MM.1S (cell line): ENCODE measurements around the gene GPRASP2.
A peak's percentile ranks its signal among the peaks of the same experiment; 100 is the strongest.

Experiments used
- DNase-seq: peaks from one replicate; pipeline ENCODE4 v3.0.0-alpha.2; 2015
- H2AFZ ChIP-seq: fragments of 300-600 bp; sonication (generic); 2 replicates; pipeline ENCODE4 v1.6.0; 2016; ENCODE audit warnings: antibody characterized with exemption, low read length
- H3F3A ChIP-seq: fragments of 300-600 bp; sonication (generic); 2 replicates; pipeline ENCODE4 v1.6.1; 2016; ENCODE audit warnings: mild to moderate bottlenecking, antibody characterized with exemption, low read length, moderate library complexity, mixed read lengths; ENCODE audit not compliant: insufficient read depth
- H3K27ac ChIP-seq: fragments of 300-600 bp; sonication (generic); 2 replicates; pipeline ENCODE4 v1.5.1; 2016; ENCODE audit warnings: mild to moderate bottlenecking, low read length
- H3K27me3 ChIP-seq: fragments of 300-600 bp; sonication (generic); replicated peaks from 2 replicates; pipeline ENCODE4 v1.6.0; 2016; ENCODE audit warnings: low read length; ENCODE audit not compliant: insufficient read depth
- H3K36me3 ChIP-seq: fragments of 300-600 bp; sonication (generic); replicated peaks from 2 replicates; pipeline ENCODE4 v1.6.1; 2016; ENCODE audit warnings: mild to moderate bottlenecking, low read length, mixed read lengths; ENCODE audit not compliant: insufficient read depth
- H3K4me1 ChIP-seq: fragments of 300-600 bp; sonication (generic); 2 replicates; pipeline ENCODE4 v1.6.1; 2016; ENCODE audit warnings: low read length, mixed read lengths
- H3K4me2 ChIP-seq: fragments of 300-600 bp; sonication (generic); 2 replicates; pipeline ENCODE4 v1.6.0; 2016; ENCODE audit warnings: low read depth, low read length
- H3K4me3 ChIP-seq: fragments of 300-600 bp; sonication (generic); 2 replicates; pipeline ENCODE4 v1.5.1; 2016; ENCODE audit warnings: low read length, mixed read lengths
- H3K79me2 ChIP-seq: fragments of 300-600 bp; sonication (generic); 2 replicates; pipeline ENCODE4 v1.6.1; 2016; ENCODE audit warnings: mixed run types, low read length, mixed read lengths
- H3K9ac ChIP-seq: fragments of 300-600 bp; sonication (generic); 2 replicates; pipeline ENCODE4 v1.6.1; 2016; ENCODE audit warnings: low read length, mixed read lengths
- H3K9me2 ChIP-seq: fragments of 300-600 bp; sonication (generic); replicated peaks from 2 replicates; pipeline ENCODE4 v1.6.1; 2016; ENCODE audit warnings: mild to moderate bottlenecking, low read length, mixed read lengths; ENCODE audit not compliant: insufficient read depth
- H3K9me3 ChIP-seq: fragments of 300-600 bp; sonication (generic); replicated peaks from 2 replicates; pipeline ENCODE4 v1.6.1; 2016; ENCODE audit warnings: mild to moderate bottlenecking, low read length, mixed read lengths; ENCODE audit not compliant: insufficient read depth
- H4K20me1 ChIP-seq: fragments of 300-600 bp; sonication (generic); 2 replicates; pipeline ENCODE4 v1.6.1; 2016; ENCODE audit warnings: mild to moderate bottlenecking, low read length, moderate library complexity, mixed read lengths; ENCODE audit not compliant: insufficient read depth
- EZH2 ChIP-seq: fragments of 300-600 bp; sonication (generic); optimal IDR thresholded peaks from 2 replicates; pipeline ENCODE3; 2017; ENCODE audit warnings: low read depth, mild to moderate bottlenecking, antibody characterized with exemption, low read length, mixed read lengths
- EZH2phosphoT487 ChIP-seq: fragments of 300-600 bp; sonication (generic); IDR thresholded peaks from 2 replicates; pipeline ENCODE4 v1.6.1; 2018; ENCODE audit warnings: antibody characterized with exemption, low read length
- TF ChIP-seq, protein P1 (sequence below): fragments of 300-600 bp; sonication (generic); IDR thresholded peaks from 2 replicates; pipeline ENCODE4 v1.5.1; 2016; ENCODE audit warnings: antibody characterized with exemption, low read length, mixed read lengths

Gene GPRASP2

DNA sequence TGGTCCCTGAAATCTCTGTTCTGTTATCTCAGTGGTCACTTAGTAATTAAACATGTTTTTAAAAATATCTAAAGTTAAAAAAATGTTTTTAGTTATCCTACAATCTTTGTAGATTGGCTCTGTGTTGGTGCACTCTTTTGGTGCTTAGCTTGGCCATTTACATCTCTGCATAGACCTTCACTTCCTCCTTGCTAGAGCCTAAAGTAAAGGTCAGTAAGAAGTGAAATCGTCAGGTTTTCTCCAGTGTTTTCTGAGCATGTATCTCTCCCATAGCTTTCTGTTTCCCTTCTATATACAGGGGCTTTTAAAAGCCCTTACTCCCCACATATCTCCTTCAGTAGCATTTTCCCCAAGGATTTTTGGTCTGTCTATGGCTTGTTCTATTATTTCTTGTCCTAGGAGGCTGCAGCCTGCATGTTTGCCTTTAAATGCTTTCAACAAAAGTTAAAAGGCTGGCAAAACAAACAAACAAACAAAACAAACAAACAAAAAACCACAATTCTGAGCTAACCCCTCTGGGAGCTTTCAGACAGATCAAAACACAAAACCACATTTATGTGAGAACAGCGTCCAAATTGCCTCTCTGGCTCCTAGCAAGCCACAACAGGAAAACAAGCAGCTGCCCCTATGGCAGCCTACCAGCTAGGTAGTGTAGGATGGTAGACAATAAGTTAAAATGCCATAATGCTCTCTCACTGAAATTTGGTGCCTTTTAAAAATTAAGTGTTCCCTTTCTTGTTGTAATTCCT, 27.3 kb upstream of the GPRASP2 start:
- peak overlapping the region; percentile 24; the same call in 1 of the 2 replicates for H3K4me2 ChIP-seq
- H3K4me1 ChIP-seq, result peaks cover 5% of the 10 kb centered on the region
- H3K4me3 ChIP-seq, result no peak overlapping the region
- H3F3A ChIP-seq, result peaks cover 3% of the 10 kb centered on the region; the same call in 1 of the 2 replicates
- TF ChIP-seq, protein P1, sequence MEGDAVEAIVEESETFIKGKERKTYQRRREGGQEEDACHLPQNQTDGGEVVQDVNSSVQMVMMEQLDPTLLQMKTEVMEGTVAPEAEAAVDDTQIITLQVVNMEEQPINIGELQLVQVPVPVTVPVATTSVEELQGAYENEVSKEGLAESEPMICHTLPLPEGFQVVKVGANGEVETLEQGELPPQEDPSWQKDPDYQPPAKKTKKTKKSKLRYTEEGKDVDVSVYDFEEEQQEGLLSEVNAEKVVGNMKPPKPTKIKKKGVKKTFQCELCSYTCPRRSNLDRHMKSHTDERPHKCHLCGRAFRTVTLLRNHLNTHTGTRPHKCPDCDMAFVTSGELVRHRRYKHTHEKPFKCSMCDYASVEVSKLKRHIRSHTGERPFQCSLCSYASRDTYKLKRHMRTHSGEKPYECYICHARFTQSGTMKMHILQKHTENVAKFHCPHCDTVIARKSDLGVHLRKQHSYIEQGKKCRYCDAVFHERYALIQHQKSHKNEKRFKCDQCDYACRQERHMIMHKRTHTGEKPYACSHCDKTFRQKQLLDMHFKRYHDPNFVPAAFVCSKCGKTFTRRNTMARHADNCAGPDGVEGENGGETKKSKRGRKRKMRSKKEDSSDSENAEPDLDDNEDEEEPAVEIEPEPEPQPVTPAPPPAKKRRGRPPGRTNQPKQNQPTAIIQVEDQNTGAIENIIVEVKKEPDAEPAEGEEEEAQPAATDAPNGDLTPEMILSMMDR, result no peak
- no peak for TF ChIP-seq EZH2phosphoT487
- TF ChIP-seq EZH2, result no peak
- H3K27me3 ChIP-seq, result no peaks in the 10 kb centered on the region
- no peaks in the 10 kb centered on the region for H3K9me3 ChIP-seq
- no peaks in the 10 kb centered on the region for H4K20me1 ChIP-seq
- peak; percentile 33 for DNase-seq
- no peaks in the 10 kb centered on the region for H3K9me2 ChIP-seq
- no peak overlapping the region for H3K9ac ChIP-seq
- H3K36me3 ChIP-seq, result no peaks in the 10 kb centered on the region
- H3K27ac ChIP-seq, result no peak overlapping the region; the same call in 1 of the 2 replicates
- H3K79me2 ChIP-seq, result no peaks in the 10 kb centered on the region
- no peak overlapping the region for H2AFZ ChIP-seq

DNA sequence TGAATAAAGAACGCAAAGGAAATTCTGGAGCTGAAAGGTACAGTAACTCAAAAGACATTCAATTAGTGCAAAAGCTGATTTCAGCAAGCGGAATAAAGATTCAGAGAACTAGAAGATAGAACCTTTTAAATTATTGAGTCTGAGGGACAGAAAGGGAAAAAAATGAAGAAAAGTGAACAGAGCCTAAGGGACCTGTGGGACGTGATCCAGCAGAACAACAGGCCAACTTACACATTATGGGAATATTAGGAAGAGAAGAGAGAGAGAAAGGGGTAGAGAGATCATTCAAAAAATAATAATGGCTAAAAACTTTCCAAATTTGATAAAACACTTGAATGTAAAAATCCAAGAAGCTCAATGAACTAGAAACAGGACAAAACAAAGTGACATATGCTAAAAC, 17.5 kb upstream of the GPRASP2 start:
- Histone ChIP-seq H4K20me1 (no peaks in the 10 kb centered on the region), H3F3A (no peaks in the 10 kb centered on the region), H3K9me3 (no peaks in the 10 kb centered on the region), H3K27me3 (no peaks in the 10 kb centered on the region), H3K9ac (no peak overlapping the region), H3K4me3 (no peak overlapping the region), H3K9me2 (no peaks in the 10 kb centered on the region), H3K4me1 (no peaks in the 10 kb centered on the region), H3K36me3 (no peaks in the 10 kb centered on the region), H3K79me2 (no peaks in the 10 kb centered on the region), H3K4me2 (no peak overlapping the region), H2AFZ (no peak overlapping the region), H3K27ac (no peak overlapping the region)
- TF ChIP-seq, protein P1, result no peak
- DNase-seq, result no peak

DNA sequence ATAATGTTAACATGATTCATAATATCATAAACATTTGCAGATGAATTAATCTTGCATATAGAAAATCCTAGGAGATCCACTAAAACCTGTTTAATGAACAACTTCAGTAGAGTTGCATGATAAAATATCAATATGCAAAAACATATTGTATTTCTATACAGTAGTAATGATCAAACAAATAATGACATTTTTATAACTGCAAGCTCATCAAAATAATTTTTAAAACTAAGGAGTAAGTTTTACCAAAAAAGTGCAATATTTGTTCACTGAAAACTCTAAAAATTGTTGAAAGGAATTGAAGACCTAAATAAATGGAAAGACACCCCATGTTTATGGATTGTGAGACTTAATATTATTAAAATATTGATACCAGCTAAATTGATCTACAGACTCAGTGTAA, 15.9 kb upstream of the GPRASP2 start:
- H3K4me2 ChIP-seq, result no peak overlapping the region

DNA sequence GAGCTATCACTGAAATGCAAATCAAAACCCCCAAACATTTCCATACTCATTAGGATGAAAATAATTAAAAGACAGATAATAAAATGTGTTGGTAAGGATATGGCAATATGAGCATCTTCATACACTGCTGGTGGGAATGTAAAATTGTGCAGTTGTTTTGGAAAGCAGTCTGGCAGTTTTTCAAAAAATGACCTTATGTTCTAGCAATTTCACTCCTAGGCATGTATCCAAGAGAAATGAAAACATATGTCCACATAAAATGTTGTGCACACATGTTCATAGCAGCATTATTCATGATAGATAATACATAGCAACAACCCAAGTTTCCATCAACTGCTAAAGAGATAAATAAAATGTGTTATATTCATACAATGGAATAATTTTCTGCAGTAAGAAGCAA, 14.8 kb upstream of the GPRASP2 start:
- Histone ChIP-seq H3K27me3 (no peaks in the 10 kb centered on the region), H3K4me1 (no peaks in the 10 kb centered on the region), H3K9me3 (no peaks in the 10 kb centered on the region), H3K36me3 (no peaks in the 10 kb centered on the region), H3K9ac (no peak overlapping the region), H3K4me2 (no peak overlapping the region), H3K4me3 (no peak overlapping the region), H3K9me2 (no peaks in the 10 kb centered on the region), H3K27ac (no peak overlapping the region), H3K79me2 (no peaks in the 10 kb centered on the region), H4K20me1 (no peaks in the 10 kb centered on the region), H3F3A (no peaks in the 10 kb centered on the region), H2AFZ (no peak overlapping the region)
- DNase-seq, result no peak
- TF ChIP-seq, protein P1, result no peak
- TF ChIP-seq EZH2phosphoT487 (no peak), EZH2 (no peak)

More for the DNA sequence above, 15.9 kb upstream of the GPRASP2 start:
- H3F3A ChIP-seq, result no peaks in the 10 kb centered on the region
- H3K4me3 ChIP-seq, result no peak overlapping the region
- no peaks in the 10 kb centered on the region for H3K9me2 ChIP-seq
- H3K9ac ChIP-seq, result no peak overlapping the region
- H4K20me1 ChIP-seq, result no peaks in the 10 kb centered on the region
- TF ChIP-seq EZH2phosphoT487 (no peak), EZH2 (no peak)
- no peak for DNase-seq
- no peaks in the 10 kb centered on the region for H3K4me1 ChIP-seq
- H3K9me3 ChIP-seq, result no peaks in the 10 kb centered on the region
- no peak overlapping the region for H3K27ac ChIP-seq
- H3K27me3 ChIP-seq, result no peaks in the 10 kb centered on the region
- no peak overlapping the region for H2AFZ ChIP-seq
- H3K36me3 ChIP-seq, result no peaks in the 10 kb centered on the region
- H3K79me2 ChIP-seq, result no peaks in the 10 kb centered on the region
